NCI-H1417 treated with DMSO at 0.1 percent for 48 hours (cell line): ENCODE data around the gene GSTP1.
"Not testable (repeated sequence)": the region's sequence is repeated elsewhere in the genome, so short reads cannot be mapped to it uniquely, and the experiment has no call there.

Experiments used
- DNase-seq: peaks from one replicate; lab custom pipeline; 2025; lab: John Stamatoyannopoulos, UW

GSTP1 gene

GRCh38 chr11:67597458-67597857, 13.8 kb downstream of the GSTP1 start:
- not testable (repeated sequence) for DNase-seq

GRCh38 chr11:67597963-67598362, 14.4 kb downstream of the GSTP1 start:
- not testable (repeated sequence) for DNase-seq

GRCh38 chr11:67599149-67599548, 15.5 kb downstream of the GSTP1 start:
- DNase-seq: no peak

- DNase-seq: no peak
Observed at GRCh38 chr11:67600324-67601029, 16.9 kb downstream of the GSTP1 start.

- no peak for DNase-seq
Observed at GRCh38 chr11:67601098-67601497, 17.5 kb downstream of the GSTP1 start.

DNA sequence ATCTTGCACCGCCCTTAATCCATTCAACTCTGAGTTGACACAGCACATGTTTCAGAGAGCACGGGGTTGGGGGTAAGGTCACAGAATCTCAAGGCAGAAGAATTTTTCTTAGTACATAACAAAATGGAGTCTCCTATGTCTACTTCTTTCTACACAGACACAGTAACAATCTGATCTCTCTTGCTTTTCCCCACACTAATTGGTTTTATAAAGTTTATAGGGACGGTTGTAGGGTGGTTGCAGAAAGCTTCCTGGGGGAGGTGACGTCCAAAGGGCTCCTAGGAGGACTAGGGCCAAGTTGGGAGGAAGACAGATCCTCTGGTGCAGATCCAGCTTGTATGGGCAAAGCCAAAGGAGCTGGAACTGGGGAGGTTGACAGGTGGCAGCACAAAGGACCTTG, 20.5 kb downstream of the GSTP1 start:
- not testable (repeated sequence) for DNase-seq

DNA sequence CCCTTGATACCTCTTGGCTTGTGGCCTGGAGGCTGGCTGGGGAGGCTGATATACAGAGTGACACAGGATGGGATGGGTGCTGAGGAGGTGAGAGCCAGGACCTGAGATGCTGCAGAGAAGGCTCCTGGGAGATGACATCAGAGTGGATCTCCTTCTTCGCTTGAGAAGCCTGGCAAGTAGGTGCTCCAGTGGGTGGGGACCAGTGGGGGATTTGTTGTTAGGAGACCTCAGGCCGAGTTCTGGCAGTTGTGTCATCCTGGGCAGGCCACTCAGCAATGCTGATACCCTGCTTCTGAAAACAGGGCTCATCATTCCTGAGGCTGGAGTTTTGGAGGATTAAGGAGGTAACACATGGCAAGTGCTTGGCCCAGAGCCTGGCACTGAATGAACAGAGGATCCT, 21.2 kb downstream of the GSTP1 start:
- no peak for DNase-seq

DNA sequence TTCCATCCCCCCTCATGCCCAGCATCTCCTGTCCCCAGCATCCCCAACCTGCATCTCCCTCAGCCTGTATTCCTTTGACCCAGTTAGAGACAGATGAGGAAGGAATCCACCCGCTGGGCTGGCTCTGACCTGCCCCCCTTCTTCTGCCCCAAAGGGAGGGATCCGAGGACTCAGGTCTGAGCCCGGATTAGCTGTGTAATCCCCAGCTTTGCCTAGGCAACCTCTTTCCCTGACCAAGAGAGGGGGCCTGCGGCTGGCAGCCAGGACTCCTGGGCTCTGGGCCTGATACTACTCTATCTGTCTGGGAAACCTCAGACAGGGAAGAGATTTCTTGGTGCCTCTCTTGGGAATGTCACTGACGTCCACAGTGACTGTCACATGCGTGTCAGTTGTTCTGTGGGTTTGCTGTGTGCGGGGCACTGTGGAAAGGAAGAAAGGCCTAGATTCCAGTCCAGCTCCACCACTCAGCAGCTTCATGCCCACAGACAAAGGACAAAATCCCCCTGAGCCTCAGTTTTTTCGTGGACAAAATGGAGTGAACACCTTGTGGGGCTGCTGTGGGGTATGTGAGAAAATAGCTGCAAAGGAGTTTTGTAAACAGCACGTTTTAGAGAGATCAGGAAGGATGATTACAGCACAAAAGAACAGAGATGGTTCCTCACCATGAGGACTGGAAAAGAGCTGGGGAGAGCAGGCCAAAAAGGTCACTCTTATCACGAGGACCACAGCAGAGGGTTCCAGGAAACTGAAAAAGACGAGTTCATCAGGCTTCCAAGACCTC, 21.8 kb downstream of the GSTP1 start:
- DNase-seq: no peak

- DNase-seq: no peak
Observed at GRCh38 chr11:67606093-67606491, 22.5 kb downstream of the GSTP1 start.

DNA sequence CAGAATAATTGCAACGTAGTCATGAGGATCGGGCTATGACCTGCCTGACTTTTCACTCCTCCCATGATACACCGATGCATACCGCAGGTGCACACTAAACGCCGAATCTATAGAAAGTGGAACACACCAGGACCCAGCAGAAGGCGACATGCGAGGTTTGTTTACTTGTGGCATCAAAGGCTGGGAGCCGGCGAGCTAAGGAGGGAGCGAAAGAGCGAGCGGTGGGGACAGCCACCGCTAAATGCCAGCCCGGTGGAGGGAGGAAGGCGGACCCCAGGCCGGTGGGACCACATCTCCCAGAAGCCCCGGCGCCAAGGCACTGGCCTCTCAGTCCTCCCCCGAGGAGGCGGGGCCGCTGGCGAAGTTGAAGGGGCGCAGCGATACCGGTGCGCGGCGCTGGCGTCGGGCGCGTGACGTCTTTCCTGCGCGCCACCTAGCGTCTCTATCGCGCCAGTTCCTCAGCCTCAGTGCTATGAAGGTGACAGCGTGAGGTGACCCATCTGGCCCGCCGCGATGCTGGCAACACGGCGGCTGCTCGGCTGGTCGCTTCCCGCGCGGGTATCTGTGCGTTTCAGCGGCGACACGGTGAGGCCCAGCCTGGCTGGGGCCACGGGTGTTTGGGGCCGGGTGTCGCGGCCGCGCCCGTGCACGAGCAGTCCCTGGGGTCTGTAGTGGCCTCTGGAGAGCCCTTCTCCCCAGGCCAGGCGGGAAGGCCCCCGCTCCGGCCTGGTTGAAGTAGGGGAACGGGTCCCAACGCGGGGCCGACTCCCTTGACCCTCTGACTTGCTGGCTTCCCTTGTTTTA, 23.1 kb downstream of the GSTP1 start, which contains the start of gene NDUFV1:
Gene NDUFV1, plus strand, starts transcription at position 445 of the 804 bp plus-strand sequence. Its CDS starts 69 bp downstream, at position 514.
- DNase-seq: peak; percentile 83

GRCh38 chr11:67607507-67607906, 23.9 kb downstream of the GSTP1 start:
- no peak for DNase-seq

DNA sequence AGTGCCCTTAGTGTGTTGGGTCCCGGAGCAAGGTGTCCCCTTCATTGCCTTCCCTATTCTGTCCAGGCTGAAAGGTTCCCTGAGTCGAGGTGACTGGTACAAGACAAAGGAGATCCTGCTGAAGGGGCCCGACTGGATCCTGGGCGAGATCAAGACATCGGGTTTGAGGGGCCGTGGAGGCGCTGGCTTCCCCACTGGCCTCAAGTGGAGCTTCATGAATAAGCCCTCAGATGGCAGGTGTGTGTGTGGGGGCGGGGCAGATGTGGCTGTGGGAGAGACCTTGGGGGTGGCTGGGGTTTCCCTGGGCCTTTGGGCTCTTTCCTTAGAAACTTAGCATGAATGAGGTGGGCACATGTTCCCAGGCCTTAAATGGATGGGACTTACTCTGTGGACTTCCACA, 24.9 kb downstream of the GSTP1 start:
- DNase-seq: no peak

GRCh38 chr11:67609316-67609715, 25.7 kb downstream of the GSTP1 start:
- no peak for DNase-seq

- DNase-seq: no peak
Observed at GRCh38 chr11:67610302-67610868, 26.8 kb downstream of the GSTP1 start.

- no peak for DNase-seq
Observed at GRCh38 chr11:67611165-67611564, 27.6 kb downstream of the GSTP1 start.

- no peak for DNase-seq
Observed at GRCh38 chr11:67611704-67612587, 28.3 kb downstream of the GSTP1 start.

DNA sequence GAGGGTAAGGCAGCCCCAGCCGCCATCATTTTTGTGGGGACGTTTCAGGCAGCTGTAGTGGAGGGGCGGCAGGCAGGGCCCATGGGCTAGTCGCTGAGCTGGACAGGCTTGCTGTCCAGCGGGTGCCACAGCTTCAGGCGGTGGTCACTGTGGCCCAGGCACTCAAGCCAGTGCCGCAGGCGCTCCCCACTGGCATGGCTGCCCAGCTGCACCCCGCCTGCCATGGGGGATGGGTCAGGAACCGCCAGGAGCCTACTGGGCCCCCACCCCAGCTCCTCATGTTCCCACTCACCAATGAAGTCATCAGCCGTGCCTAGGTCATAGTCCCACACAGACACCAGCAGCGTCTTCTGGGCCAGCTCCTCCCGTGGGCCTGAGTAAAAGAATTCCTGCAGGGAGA, 29.1 kb downstream of the GSTP1 start:
- no peak for DNase-seq

DNA sequence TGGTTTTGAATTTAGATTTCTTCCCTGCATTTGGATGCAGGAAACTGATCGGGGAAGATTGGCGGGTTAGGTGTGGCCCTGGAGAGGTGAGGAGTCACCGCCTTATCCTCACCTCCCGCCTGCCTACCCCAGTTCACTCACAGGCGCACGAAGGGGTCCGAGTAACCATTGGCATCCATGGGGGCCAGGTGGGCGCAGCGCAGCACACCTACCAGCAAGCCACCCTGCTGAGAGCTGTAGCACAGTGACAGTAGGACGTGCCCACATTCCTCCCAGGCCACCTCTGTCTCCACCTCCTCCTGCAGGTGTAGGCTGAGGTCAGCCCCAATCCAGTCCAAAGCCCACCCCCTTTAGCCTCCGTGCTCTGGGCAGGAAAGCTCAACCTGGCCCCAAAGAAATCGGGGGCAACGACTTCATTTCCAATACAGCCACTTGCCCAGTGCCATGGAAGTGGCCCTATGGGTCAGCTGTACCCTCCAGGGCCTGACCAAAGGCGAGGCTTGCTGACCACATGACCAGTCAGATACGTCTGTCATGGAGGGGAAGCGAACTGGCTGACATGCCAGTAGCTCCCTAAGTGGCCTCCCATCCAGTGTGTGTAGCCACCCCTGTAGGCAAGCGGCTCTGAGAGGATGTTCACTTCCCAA, 29.8 kb downstream of the GSTP1 start:
- DNase-seq: no peak

DNA sequence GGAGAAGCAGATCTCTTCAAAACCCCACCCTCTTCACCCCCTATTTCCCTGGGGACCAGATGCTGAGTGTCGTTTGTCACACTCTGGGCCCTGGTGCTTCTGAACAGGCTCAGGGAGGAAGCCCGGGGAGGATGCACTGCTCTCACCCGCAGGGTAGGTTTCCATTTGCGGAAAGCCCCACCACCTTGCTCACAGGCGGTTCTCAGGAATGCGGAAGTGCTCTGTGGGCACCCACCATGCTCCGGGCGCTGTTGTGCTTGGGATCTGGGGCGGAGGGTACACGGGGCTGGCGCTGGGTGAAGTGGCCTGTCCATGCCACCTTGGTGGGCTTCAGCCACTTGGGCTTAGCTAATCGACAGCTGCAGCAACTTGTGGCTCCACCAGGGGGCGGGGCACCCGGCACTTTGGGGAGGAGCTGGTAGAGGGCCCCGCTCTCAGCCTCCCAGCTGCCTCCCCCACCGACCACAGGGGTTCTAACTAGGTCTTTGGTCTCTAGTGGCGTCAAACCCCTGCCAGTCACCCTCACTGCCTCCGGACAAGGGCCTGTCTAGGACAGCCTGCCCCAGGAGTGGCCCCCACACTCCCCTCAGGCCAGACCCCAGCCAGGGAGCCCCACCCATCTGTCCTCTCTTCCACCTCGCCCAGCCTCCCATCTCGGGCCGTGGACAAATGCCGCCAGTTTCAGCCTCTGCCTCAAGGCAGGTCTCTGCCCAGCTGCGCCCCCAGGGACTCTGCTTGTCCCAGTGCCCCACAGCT, 30.5 kb downstream of the GSTP1 start:
- DNase-seq: no peak
